HCT116 (cell line): ENCODE results near the gene GABBR1.

ENCODE experiments used
- EGR1 ChIP-seq: IDR thresholded peaks from 2 replicates; pipeline ENCODE4 v1.6.1; 2012; ENCODE audit warnings: low read depth
- EZH2 ChIP-seq: fragments of 200-600 bp; sonication (generic); IDR thresholded peaks from 2 replicates; pipeline ENCODE4 v1.6.1; 2017; ENCODE audit warnings: antibody characterized with exemption, mixed run types
- POLR2AphosphoS5 ChIP-seq: IDR thresholded peaks from 2 replicates; pipeline ENCODE4 v1.6.1; 2011; ENCODE audit warnings: mild to moderate bottlenecking, low read depth, low read length, moderate library complexity
- TF ChIP-seq, protein P1 (sequence below), 3 experiments: fragments of 200-600 bp in 1 of 3; sonication (generic) in 1 of 3; IDR thresholded peaks in 2 of 3; conservative IDR thresholded peaks in 1 of 3; 2 replicates each; pipeline ENCODE4 v1.5.1; 2012 to 2017; ENCODE audit warnings: low read depth in 2 of 3, low read length in 2 of 3, antibody characterized with exemption in 1 of 3, borderline replicate concordance in 1 of 3, control low read depth in 1 of 3, mild to moderate bottlenecking in 1 of 3, mixed read lengths in 1 of 3, mixed run types in 1 of 3, moderate library complexity in 1 of 3; ENCODE audit not compliant: insufficient read depth in 1 of 3
- TF ChIP-seq, protein P2 (sequence below): IDR thresholded peaks from 2 replicates; pipeline ENCODE4 v1.6.1; 2012; ENCODE audit warnings: low read depth

DNA sequence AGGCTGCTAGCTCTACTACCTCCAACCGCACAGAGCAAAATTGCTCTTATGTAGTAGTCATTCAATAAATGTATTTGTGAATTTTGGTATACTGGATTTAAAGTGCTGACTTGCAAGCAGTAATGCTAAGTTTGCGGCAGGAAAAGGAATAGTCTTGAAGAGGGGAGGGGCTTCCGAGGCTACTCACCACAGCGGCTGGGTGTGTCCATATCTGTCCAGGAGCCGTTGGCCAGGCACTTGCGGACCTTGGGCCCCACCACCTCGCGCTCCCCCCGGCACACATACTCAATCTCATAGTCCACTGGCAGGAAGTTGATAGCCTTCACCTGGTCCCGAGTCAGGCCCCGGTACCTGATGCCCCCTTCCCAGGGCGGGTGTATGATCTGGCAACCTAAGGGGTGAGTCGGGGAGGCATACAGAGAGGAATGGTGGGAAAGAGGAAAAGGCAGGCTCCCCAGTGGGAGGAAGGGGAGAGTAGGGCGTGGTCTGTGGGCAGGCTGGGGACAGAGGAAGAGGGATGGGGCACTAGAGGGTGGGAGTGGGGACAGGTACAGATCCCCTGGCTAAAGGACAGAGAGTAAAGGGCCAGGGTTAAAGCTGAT, 1.7 kb downstream of the GABBR1 start:
- TF ChIP-seq, protein P1, sequence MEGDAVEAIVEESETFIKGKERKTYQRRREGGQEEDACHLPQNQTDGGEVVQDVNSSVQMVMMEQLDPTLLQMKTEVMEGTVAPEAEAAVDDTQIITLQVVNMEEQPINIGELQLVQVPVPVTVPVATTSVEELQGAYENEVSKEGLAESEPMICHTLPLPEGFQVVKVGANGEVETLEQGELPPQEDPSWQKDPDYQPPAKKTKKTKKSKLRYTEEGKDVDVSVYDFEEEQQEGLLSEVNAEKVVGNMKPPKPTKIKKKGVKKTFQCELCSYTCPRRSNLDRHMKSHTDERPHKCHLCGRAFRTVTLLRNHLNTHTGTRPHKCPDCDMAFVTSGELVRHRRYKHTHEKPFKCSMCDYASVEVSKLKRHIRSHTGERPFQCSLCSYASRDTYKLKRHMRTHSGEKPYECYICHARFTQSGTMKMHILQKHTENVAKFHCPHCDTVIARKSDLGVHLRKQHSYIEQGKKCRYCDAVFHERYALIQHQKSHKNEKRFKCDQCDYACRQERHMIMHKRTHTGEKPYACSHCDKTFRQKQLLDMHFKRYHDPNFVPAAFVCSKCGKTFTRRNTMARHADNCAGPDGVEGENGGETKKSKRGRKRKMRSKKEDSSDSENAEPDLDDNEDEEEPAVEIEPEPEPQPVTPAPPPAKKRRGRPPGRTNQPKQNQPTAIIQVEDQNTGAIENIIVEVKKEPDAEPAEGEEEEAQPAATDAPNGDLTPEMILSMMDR (IDR thresholded peaks at IDR 0.05 in 2 of 3, conservative IDR thresholded peaks at IDR 0.05 in 1 of 3; ENCODE audit: borderline replicate concordance in 1 of 3, insufficient read depth in 1 of 3, low read depth in 2 of 3, low read length in 2 of 3): no peak
- TF ChIP-seq POLR2AphosphoS5 (no peak), EZH2 (no peak), EGR1 (no peak)
- TF ChIP-seq, protein P2, sequence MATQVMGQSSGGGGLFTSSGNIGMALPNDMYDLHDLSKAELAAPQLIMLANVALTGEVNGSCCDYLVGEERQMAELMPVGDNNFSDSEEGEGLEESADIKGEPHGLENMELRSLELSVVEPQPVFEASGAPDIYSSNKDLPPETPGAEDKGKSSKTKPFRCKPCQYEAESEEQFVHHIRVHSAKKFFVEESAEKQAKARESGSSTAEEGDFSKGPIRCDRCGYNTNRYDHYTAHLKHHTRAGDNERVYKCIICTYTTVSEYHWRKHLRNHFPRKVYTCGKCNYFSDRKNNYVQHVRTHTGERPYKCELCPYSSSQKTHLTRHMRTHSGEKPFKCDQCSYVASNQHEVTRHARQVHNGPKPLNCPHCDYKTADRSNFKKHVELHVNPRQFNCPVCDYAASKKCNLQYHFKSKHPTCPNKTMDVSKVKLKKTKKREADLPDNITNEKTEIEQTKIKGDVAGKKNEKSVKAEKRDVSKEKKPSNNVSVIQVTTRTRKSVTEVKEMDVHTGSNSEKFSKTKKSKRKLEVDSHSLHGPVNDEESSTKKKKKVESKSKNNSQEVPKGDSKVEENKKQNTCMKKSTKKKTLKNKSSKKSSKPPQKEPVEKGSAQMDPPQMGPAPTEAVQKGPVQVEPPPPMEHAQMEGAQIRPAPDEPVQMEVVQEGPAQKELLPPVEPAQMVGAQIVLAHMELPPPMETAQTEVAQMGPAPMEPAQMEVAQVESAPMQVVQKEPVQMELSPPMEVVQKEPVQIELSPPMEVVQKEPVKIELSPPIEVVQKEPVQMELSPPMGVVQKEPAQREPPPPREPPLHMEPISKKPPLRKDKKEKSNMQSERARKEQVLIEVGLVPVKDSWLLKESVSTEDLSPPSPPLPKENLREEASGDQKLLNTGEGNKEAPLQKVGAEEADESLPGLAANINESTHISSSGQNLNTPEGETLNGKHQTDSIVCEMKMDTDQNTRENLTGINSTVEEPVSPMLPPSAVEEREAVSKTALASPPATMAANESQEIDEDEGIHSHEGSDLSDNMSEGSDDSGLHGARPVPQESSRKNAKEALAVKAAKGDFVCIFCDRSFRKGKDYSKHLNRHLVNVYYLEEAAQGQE: no peak
